ENCODE measurements around the gene PTPRE.

DNA sequence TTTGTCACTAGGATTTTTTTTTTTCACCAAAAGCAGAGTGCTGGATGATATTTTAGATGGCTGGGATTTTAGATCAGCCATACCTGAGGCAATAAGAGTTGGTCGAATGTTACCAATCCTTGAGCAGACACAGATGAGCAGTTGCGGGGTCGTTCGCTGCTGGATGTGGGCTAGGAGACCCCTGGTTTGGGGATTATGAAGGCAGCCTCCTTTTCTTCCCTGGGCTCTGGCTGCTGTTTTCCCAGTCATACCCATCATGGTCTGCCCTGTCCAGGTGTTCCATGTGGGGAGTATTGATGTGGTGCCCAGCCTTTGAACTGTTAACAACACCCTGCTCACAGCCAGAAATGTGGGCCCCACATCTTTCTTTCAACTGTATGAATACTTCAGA, 5.0 kb downstream of the PTPRE start:
- TF ChIP-seq ZNF274 (IDR thresholded peaks at IDR 0.05; ENCODE audit: low read depth, low read length) (no peak), YY1 (IDR thresholded peaks at IDR 0.05; ENCODE audit: insufficient read depth, insufficient read length) (no peak), SUZ12 (IDR thresholded peaks at IDR 0.05; ENCODE audit: extremely low read depth, insufficient read depth, insufficient read length) (no peak)
